HG02642 (cell line): ENCODE results near the gene ACBD6.
"Not testable (repeated sequence)": the region's sequence is repeated elsewhere in the genome, so short reads cannot be mapped to it uniquely, and the experiment has no call there.

Experiments
- ATAC-seq: cut with Tn5 transposase; IDR thresholded peaks from one replicate; pipeline ENCODE4 v1.9.1; 2021; ENCODE audit warnings: mild to moderate bottlenecking; ENCODE audit not compliant: unreplicated experiment, poor library complexity

The ACBD6 gene

GRCh38 chr1:180425952-180426351 is 76.4 kb downstream of the ACBD6 start:
- ATAC-seq: no peak

- ATAC-seq: no peak
Observed at GRCh38 chr1:180424848-180425457, 77.4 kb downstream of the ACBD6 start.

- ATAC-seq: no peak
Observed at GRCh38 chr1:180421614-180422013, 80.8 kb downstream of the ACBD6 start.

- not testable (repeated sequence) for ATAC-seq
Observed at GRCh38 chr1:180421145-180421544, 81.2 kb downstream of the ACBD6 start.

- ATAC-seq: no peak
Observed at GRCh38 chr1:180415985-180416633, 86.3 kb downstream of the ACBD6 start.

- no peak for ATAC-seq
Observed at GRCh38 chr1:180415236-180415848, 87.0 kb downstream of the ACBD6 start.

- ATAC-seq: no peak
Observed at GRCh38 chr1:180412583-180412982, 89.8 kb downstream of the ACBD6 start.

GRCh38 chr1:180408128-180408527 is 94.2 kb downstream of the ACBD6 start:
- ATAC-seq: not testable (repeated sequence)

GRCh38 chr1:180407051-180407450 is 95.3 kb downstream of the ACBD6 start:
- ATAC-seq: no peak

- ATAC-seq: no peak
Observed at GRCh38 chr1:180402551-180402950, 99.8 kb downstream of the ACBD6 start.

- ATAC-seq: no peak
Observed at GRCh38 chr1:180402001-180402400, 100.4 kb downstream of the ACBD6 start.

- ATAC-seq: no peak
Observed at GRCh38 chr1:180397175-180397574, 105.2 kb downstream of the ACBD6 start.

GRCh38 chr1:180392427-180393145 is 109.8 kb downstream of the ACBD6 start:
- ATAC-seq: no peak

GRCh38 chr1:180392020-180392419 is 110.4 kb downstream of the ACBD6 start:
- no peak for ATAC-seq

- no peak for ATAC-seq
Observed at GRCh38 chr1:180387413-180387812, 115.0 kb downstream of the ACBD6 start.

GRCh38 chr1:180386745-180387367 is 115.5 kb downstream of the ACBD6 start:
- no peak for ATAC-seq

GRCh38 chr1:180385144-180385543 is 117.2 kb downstream of the ACBD6 start:
- no peak for ATAC-seq

GRCh38 chr1:180384286-180385005 is 117.9 kb downstream of the ACBD6 start:
- ATAC-seq: no peak

GRCh38 chr1:180382326-180383115 is 119.9 kb downstream of the ACBD6 start:
- ATAC-seq: no peak
